DMS53 treated with DMSO at 0.1 percent for 48 hours (cell line): Measurements from ENCODE around the gene ELMO1.

Experiments
- DNase-seq: peaks from one replicate; lab custom pipeline; 2025; ENCODE audit not compliant: unreplicated experiment; lab: John Stamatoyannopoulos, UW

The ELMO1 gene

GRCh38 chr7:37410305-37411229 is 38.1 kb downstream of the ELMO1 start:
- DNase-seq = no peak

DNA sequence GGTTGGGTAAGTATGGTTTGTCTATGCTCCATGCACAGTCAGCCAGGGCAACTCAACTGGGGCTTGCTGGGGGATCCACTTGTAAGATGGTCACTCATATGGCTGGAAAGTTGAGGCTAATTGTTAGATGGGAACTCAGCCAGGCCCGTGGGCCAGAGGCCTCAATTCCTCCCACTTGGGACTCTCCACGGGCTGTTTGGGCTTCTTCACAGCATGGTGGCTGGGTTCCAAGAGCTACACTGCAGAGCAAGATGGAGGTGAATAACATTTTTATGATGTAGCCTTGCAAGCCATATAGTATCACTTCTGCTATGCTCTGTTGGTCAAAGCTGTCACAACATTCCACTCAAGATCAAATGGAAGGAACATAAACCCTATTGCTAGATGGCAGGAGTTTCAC is 39.2 kb downstream of the ELMO1 start:
- DNase-seq = no peak

DNA sequence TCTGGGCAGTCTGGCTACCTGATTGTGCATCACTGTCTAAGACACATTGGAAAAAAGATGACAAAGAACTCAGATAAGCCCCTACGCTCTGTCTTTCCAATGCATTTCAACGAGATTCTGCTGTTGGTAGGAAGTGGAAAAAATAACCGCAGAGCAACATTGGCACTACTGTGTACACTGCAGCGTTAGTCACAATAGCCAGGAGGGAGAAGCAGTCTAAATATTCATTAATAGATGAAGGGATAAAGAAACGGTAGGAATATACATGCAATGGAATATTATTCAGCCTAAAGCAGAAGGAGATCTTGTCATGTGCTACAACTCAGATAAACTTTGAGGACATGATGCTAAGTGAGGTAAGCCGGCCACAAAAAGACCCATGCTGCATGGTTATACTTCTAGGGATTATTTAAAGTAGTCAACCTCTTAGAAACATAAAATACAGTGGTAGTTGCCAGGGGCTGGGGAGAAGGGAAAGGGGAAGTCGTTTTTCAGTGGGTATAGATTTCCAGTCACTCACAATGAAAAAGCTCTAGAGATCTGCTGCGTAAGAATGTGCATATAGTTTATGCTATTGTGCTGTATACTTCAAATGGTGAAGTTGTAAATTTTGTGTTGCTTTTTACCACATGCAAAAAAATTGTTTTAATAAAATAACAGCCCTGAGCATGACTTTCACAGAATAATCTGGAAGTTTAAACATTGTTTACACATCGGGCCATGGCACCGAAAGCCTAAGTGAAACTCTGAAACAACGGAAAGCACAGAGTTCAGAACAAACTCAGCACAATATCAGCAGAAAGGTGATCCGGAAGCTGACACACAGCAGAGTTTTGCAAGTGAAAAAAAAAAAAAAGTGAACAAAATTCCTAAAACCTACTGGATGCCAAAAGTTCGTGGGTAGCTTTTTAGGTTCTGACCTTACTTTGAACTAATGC is 40.1 kb downstream of the ELMO1 start:
- no peak for DNase-seq

DNA sequence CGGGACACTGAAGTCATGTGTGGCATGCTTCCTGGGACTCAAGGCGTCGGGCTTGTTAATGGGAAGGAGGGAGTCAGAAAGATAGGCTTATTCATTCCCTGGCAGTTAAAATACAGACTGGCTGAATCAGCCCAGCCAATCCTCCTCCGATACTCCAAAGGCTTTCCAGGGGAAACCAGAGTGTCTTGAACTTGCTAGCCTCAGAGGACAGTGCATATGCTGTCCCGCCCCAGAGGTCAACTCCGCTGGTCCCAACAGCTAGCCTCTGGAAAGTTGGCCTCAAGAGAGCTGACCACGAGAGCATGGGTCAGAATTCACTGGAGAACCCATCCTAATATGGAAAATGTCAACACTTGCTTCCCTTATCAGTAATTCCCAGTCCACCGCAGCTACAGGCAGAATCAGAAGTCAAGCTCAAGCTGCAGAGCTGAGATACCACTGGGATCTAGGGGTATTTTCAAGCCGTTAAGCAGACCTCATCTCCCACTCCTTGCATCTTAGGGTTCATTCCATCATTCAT is 43.0 kb downstream of the ELMO1 start:
- DNase-seq = no peak

GRCh38 chr7:37405128-37405527 is 43.5 kb downstream of the ELMO1 start:
- no peak for DNase-seq

- DNase-seq = no peak
Observed at GRCh38 chr7:37399876-37400421, 48.7 kb downstream of the ELMO1 start.

DNA sequence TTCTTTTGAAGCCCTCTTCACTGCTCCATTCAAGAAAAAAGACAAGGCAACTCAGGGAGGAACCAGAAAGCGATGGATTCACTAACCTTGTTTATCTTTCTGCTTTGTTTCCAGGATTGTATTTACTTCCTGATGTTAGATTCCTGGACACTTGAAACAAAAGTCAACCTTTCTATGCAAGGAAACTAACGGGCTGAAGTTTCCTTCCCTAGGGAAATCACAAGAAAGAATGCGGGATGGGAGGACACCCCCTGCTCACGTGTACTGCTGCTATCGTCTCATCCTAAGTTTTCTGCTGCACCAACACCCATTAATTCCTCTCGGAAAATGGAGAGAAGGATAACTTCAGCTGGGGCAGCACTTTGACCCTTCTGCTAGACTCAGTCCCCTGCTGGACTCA is 50.3 kb downstream of the ELMO1 start:
- no peak for DNase-seq

DNA sequence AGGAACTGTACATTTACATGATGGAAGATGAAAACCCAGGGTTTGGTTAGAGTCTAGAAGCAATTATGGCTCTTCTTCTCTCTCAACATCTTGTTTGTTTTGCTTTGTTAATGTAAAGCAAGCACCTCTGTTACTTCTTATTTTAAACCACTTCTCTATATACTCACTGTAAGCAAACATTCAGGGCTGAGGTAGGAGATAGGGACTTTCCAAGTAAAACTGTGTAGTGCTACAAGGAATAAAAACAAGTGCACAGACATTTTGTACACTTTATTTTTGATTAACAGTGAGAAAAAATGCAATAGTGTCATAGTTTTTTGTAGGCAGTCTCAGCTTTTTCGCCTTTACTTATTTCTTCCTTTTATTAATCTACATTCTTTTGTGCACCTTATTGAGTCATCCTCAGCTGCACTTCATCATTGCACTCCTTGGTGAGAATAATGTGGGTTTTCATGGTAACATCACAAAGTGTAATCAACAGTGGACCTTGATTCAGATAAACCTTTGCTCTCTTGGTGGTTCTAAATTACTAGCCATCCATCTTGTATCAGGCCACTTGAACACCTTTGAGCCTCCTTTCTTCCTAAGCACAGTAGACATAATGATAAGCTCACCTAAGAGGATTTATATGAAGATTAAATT is 52.9 kb downstream of the ELMO1 start:
- no peak for DNase-seq

DNA sequence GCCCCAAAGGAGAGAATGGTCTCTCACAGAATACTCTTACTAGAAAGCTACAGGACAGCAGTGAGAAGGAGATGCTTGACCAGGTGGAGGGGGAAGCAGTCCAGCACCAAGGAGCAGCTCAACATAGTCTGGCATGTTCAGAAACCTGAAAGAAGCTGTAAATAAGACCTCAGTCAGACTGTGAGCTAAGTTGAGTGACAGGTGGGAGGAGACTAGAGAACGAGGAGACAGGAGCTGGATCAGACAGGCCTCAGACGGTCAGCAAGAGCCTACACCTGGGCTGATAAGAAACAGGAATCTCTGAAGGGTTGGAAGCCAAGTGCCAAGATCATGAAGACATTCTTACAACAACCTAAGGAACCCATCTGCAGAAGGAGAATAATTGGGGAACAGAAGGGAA is 54.5 kb downstream of the ELMO1 start:
- DNase-seq = no peak

DNA sequence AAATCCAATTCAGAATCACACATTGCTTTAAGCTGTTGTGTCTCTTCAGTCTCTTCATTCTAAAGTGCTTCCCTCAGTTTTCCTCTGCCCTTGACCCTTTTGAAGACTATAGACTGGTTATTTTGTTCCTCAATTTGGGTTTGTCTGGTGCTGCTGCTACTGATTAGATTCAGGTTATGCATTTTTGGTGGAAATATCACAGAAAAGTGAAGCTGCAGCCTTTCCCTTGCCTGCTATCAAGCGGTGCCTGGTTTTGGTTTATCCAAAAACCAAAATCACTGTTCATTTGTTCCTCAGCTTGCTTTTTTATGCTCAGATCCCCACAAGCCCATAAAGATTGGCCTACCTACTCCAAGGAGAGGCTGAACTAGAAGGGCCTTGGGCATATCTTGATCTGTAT is 55.2 kb downstream of the ELMO1 start:
- DNase-seq = no peak

DNA sequence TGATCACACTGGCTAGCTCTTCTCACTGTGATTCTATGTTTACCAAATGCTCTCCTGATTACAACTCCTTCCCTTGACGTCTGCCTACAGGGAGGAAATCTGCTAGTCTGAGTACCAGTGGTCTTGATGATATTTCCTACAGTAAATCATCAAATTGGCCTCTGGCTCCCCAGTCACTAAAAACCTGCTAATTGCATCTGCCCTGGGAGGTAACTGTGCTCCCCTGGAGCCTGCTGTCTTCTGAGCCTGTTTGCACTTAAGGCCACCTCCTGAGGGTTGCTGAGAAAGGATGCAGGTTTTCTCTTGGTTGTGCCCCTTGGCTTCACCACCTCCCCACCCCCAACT is 56.0 kb downstream of the ELMO1 start:
- no peak for DNase-seq

DNA sequence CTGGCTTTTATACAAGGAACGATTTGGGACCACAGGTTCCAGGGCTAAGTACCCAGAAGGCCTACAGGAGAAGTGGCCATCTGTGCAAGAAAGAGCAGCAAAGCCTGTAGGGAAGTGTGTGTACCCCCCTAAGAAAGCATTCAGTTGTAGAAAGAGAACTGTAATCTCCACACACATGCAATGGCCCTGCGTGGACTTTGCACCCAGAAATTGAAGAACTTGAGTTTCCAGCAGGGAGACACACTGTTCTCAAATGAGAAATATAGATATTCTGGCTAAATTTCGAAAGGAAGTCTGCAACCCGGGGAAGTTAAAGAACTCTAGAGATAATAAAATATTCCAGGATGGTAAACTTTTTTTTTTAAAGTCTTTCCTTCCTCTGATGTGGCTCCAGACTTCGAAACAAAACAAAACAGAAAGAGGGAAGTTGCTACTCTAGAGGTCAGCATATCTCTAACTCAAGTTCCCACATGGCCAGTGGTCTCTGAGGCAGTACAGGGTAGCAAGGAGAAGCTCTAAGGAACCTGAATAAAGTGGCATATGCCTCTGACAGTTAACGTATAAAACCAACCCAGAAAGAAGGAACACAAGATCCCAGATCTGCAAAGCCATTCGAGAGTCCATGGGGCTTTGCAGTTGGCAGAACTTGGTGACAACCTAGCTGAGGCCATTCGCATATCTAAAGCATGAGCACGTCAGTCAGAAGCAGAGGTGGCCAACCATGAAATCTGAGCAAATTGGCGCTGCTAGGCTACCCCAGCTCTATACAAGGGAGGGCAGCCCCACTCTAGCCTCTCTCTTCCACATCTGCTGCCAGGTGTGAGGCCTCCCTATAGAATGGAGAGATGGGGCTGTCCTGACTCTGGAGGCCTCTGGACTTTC is 56.6 kb downstream of the ELMO1 start:
- DNase-seq = no peak

DNA sequence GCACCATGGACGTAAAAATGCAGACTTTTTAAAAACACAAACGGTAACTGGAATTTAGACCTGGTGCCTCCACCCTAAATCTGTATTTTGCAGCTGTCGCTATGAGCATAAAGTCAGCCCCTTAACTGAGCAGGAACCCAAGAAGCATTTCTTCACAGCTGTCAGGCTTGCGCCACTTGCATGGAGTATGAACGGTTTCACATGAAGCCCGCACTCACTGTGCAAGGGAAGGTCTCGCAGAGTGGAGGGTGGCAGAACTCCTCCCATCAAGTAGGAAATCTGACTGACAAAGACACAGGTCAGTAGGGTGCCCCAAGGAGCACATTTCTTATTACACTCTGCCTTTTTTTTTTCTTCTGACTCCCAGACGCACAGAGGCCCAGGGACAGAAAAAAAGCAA is 58.5 kb downstream of the ELMO1 start:
- no peak for DNase-seq

DNA sequence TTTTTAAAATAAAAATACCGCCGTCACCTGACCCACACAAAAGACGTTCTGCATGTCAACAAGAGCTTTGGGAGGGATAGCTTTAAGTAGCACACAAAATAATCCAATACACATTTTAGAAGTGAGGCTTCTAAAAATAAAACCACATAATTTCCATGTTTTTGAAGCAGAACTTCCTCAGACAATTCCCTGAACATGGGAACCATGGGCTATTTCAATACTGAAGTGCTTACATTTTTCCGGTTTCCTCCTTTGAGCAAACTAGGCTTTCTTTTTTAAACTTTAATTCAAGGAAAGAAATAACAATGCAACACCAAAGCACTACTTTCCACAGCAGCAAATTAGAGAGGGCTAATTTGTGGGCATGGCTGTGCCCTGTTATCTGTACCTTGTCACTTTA is 59.9 kb downstream of the ELMO1 start:
- DNase-seq = no peak

DNA sequence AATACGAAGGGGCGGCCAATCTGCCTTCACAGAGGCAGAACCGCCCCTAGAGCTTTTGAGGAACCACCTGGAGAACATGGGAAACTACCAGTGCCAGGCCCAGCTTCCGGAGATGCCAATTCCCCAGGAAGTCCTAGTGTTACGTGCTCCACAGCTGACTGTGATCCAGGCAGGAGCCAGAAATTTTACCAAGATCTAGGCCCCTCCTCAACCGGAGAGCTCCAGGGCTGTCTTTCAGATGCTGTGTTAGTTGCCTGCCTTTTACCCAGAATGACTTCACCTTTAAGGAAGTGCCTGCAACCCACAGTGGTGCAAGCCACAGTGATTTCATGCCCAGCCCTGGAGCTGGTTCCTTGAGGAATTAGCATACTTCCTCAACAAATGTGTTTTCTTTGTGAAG is 62.9 kb downstream of the ELMO1 start:
- DNase-seq = no peak

DNA sequence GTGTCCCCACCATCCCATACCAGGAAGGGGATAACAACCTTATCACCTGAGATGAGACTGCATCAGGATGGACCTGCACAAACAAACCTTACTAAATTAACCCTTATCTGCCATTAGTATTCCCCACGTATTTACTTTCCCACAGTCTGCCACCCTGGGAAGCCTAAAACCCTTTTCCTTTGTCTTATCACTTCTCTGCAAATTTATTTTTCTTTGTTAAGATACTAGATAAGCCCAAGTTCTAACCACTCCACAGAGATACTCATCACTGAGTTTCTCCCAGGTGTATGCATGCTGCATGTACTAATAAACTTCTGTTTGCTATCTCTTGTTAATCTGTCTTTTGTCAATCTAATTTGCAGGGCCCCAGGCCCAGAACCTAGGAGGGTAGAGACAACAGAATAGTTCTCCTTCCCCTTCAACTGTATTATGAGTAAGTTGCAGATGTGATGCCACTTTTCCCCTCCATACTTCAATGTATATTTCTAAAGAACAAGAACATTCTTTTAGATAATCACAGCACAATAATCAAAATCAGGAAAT is 66.0 kb downstream of the ELMO1 start:
- DNase-seq = no peak

DNA sequence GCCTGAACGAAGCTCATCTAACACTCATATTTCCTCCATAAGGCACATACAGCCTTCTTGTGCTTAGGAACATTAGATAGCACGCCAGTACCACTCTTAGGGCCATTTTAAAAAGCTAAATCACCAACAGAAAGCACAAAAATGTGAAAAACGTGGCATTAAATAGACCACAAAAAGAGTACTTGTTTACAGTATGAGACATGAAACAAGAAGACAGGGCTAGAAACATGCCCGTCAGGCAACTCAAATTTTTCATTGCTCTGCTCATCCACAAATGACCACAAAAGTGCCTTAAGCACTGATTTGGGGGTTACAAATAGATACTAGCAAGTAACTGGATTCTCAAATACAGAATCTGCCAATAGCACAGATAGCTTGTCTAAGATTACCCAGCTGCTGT is 67.8 kb downstream of the ELMO1 start:
- no peak for DNase-seq

DNA sequence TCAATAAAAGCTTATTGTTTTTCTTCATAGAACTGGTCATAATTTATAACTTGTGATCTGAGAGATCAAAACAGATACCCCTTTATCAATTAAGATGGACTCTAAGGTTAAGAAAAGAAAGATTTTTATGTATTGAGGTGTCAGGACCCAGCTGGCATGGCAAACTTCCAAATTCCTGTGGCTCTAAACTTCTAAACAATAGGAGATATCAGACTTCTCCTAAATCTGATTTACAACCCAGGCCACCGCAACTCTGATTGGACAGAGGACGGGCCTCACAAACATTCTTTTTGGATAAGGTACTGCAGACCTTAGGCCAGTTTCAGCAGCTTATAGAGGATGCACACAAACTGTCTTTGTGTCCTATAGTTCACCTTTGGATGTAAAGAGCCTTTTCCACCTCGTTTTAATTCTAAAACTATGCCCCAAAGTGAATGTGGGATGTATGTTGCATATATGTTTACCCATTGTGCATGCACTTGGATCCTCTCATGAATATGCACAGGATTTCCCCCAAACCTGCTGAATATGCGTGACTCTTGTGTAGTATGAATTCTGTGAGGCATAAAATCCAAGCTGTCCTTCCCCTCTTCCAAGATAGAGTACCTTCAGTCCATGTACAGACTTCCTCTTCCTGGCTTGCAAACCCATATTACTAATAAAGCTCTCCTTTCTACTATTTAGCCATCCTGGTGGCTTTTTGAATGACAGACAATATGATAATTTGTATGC is 69.0 kb downstream of the ELMO1 start:
- no peak for DNase-seq

DNA sequence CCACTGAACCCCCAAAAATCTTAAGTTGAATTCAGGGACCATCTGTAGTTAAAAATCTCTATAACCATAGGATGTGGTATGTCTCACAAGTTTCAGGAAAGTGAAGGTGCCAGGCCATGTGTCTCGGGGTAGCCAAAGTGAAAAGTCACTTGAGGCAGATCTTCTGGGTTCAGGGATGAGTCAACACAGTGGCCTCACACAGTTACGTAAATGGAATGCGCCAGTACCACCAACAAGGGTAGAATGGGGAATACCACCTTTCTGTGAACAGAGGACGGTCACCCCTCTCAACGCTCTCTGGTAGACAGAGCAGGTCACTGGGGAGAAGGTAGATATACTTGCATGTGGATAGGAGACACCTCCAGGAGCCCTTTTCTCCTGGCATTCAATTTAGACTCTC is 71.4 kb downstream of the ELMO1 start:
- DNase-seq = no peak
